ENCODE measurements around the gene PKP1.

DNA sequence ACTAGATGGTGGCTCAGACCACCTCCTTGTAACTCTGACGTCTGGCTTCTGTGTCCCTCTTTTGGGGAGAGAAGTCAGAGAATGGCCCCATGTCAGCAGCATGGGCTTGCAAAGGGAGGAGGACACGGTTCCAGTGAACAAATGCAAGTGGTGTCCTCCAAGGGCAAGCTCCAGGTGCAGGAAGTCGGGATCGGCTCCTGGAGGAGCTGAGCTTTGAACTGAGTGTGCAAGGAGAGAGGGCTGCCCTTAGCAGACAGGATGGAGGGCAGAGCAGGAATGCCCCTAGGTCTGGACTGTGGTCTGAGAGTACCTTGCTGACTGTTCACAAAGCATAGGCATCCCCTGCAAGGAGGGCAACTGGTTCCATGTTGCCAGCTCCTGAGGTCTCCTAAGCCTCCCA, 17.3 kb downstream of the PKP1 start:
- TF ChIP-seq, protein P1, sequence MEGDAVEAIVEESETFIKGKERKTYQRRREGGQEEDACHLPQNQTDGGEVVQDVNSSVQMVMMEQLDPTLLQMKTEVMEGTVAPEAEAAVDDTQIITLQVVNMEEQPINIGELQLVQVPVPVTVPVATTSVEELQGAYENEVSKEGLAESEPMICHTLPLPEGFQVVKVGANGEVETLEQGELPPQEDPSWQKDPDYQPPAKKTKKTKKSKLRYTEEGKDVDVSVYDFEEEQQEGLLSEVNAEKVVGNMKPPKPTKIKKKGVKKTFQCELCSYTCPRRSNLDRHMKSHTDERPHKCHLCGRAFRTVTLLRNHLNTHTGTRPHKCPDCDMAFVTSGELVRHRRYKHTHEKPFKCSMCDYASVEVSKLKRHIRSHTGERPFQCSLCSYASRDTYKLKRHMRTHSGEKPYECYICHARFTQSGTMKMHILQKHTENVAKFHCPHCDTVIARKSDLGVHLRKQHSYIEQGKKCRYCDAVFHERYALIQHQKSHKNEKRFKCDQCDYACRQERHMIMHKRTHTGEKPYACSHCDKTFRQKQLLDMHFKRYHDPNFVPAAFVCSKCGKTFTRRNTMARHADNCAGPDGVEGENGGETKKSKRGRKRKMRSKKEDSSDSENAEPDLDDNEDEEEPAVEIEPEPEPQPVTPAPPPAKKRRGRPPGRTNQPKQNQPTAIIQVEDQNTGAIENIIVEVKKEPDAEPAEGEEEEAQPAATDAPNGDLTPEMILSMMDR (conservative IDR thresholded peaks at IDR 0.05 in 1 of 2, IDR thresholded peaks at IDR 0.05 in 1 of 2; ENCODE audit: extremely low read depth in 1 of 2, insufficient read depth in 1 of 2, low read depth in 1 of 2, low read length in 2 of 2) = no peak
- no peak for TF ChIP-seq EZH2 (IDR thresholded peaks at IDR 0.05; ENCODE audit: borderline replicate concordance, low read length)
